ENCODE data around the gene BIRC6. TPM values are rescaled to one million over a fixed set of nuclear protein-coding genes. Genes with fewer than 3 reads are reported as not detected.

BIRC6 gene
- total and polyA plus RNA-seq, 2 of the 8 experiments (the other 6 are each of a cell fraction or from before 2014, with no cell fraction given), result 32.5 to 69.5 TPM

GRCh38 chr2:32516567-32516966, 159.7 kb downstream of the BIRC6 start:
- Histone ChIP-seq H3K27ac (ENCODE audit: low read depth, low read length) (no peak overlapping the region), H3K4me1 (replicated peaks in 1 of 4; ENCODE audit: control insufficient read depth in 3 of 4, insufficient read depth in 4 of 4, low read length in 3 of 4) (no peaks in the 10 kb centered on the region), H2AK5ac (ENCODE audit: low read depth, low read length) (no peak overlapping the region), H3K4me2 (ENCODE audit: insufficient read depth in 1 of 2, low read depth in 2 of 2, low read length in 2 of 2) (no peak overlapping the region), H3K79me2 (ENCODE audit: control insufficient read depth in 1 of 2, insufficient read depth in 2 of 2, low read length in 2 of 2) (no peaks in the 10 kb centered on the region), H4K5ac (ENCODE audit: insufficient read length, low read depth, low read length) (no peak overlapping the region), H2BK15ac (ENCODE audit: low read length) (no peak overlapping the region), H4K20me1 (replicated peaks in 1 of 2; ENCODE audit: control insufficient read depth in 1 of 2, insufficient read depth in 2 of 2, low read length in 2 of 2) (no peaks in the 10 kb centered on the region), H2BK120ac (replicated peaks; ENCODE audit: low read depth, low read length) (no peak overlapping the region), H3K27me3 (replicated peaks in 1 of 4; ENCODE audit: control insufficient read depth in 3 of 4, extremely low read depth in 1 of 4, insufficient read depth in 3 of 4, low read length in 3 of 4) (no peaks in the 10 kb centered on the region), H4K91ac (replicated peaks; ENCODE audit: insufficient read length, low read length) (no peak overlapping the region), H3K23ac (ENCODE audit: insufficient read length) (no peak overlapping the region), H3K56ac (replicated peaks; ENCODE audit: insufficient read length, low read depth, low read length) (no peak overlapping the region), H3K23me2 (ENCODE audit: low read depth, low read length) (no peaks in the 10 kb centered on the region), H3K4me3 (ENCODE audit: extremely low read depth in 1 of 4, insufficient read depth in 2 of 4, low read depth in 3 of 4, low read length in 4 of 4) (no peak overlapping the region), H3K18ac (ENCODE audit: extremely low read depth, low read length) (no peak overlapping the region), H3K36me3 (ENCODE audit: control insufficient read depth in 2 of 4, insufficient read depth in 4 of 4, low read length in 3 of 4) (peaks cover 3 to 55% (median 21%) of the 10 kb centered on the region in 4 experiments; a peak in 7 of 8 replicates), H2BK5ac (ENCODE audit: low read depth, low read length) (no peak overlapping the region), H3K9ac (replicated peaks in 1 of 4; ENCODE audit: extremely low read depth in 1 of 4, low read depth in 3 of 4, low read length in 3 of 4) (no peak overlapping the region), H2AFZ (ENCODE audit: low read length) (no peak overlapping the region), H3K14ac (ENCODE audit: insufficient read length) (no peak overlapping the region), H3K4ac (replicated peaks; ENCODE audit: insufficient read length, low read depth, low read length) (no peak overlapping the region), H3K9me3 (ENCODE audit: insufficient read depth in 2 of 2, low read depth in 1 of 2, low read length in 1 of 2) (no peaks in the 10 kb centered on the region), H3K79me1 (ENCODE audit: low read depth, low read length) (no peaks in the 10 kb centered on the region), H2BK20ac (ENCODE audit: low read length) (no peak overlapping the region), H4K8ac (ENCODE audit: extremely low read depth, insufficient read depth, low read length) (no peak overlapping the region), H2BK12ac (ENCODE audit: low read depth, low read length) (no peak overlapping the region)
- no peak for FAIRE-seq
- ChIA-PET POLR2A (ENCODE audit: partially characterized antibody) (interaction anchor here (0.5 kb wide), 1 partner anchor 59 kb away, joined by 3 read pairs; no protein-coding TSS in a partner anchor), CTCF (ENCODE audit: partially characterized antibody) (no interaction called here)
- WGBS, 2 experiments (ENCODE audit: extremely low coverage in 1 of 2, insufficient coverage in 1 of 2, insufficient read length in 1 of 2, insufficient replicate concordance in 2 of 2, low coverage in 1 of 2, low lambda C conversion rate in 2 of 2, missing lambda C conversion rate in 1 of 2), result 89% methylated on average over 1 of the region's 1 CpG; no CpG with 5 or more reads in 1 of the 2 experiments
- DNase-seq (ENCODE audit: low read depth in 1 of 2, low spot score in 2 of 2), result no peak
- TF ChIP-seq HDAC6 (IDR thresholded peaks at IDR 0.05; ENCODE audit: low read depth, low read length) (no peak), SIX5 (IDR thresholded peaks at IDR 0.05; ENCODE audit: low read depth, low read length) (no peak), MAX (IDR thresholded peaks at IDR 0.05) (no peak), CBX5 (IDR thresholded peaks at IDR 0.05; ENCODE audit: low read depth, low read length) (no peak), TEAD4 (IDR thresholded peaks at IDR 0.05; ENCODE audit: low read depth, low read length) (no peak), TCF12 (IDR thresholded peaks at IDR 0.05; ENCODE audit: low read depth, low read length) (no peak), KDM1A (IDR thresholded peaks at IDR 0.05; ENCODE audit: borderline replicate concordance, low read length) (no peak), CREB1 (IDR thresholded peaks at IDR 0.05) (no peak), EZH2 (IDR thresholded peaks at IDR 0.05; ENCODE audit: low read depth, low read length, severe bottlenecking) (no peak), RAD21 (IDR thresholded peaks at IDR 0.05 in 1 of 2, conservative IDR thresholded peaks at IDR 0.05 in 1 of 2; ENCODE audit: low read depth in 2 of 2, low read length in 2 of 2) (no peak), RBBP5 (IDR thresholded peaks at IDR 0.05; ENCODE audit: borderline replicate concordance, low read depth, low read length) (no peak), POLR2AphosphoS5 (IDR thresholded peaks at IDR 0.05; ENCODE audit: low read depth, low read length) (no peak), RXRA (IDR thresholded peaks at IDR 0.05; ENCODE audit: insufficient read depth, low read depth, low read length) (no peak), PHF8 (conservative IDR thresholded peaks at IDR 0.05; ENCODE audit: low read depth, low read length) (no peak), POU5F1 (IDR thresholded peaks at IDR 0.05; ENCODE audit: low read depth, low read length) (no peak)

Measured in H1 (cell line).